ENCODE results near the gene GSN.

Gene GSN

DNA sequence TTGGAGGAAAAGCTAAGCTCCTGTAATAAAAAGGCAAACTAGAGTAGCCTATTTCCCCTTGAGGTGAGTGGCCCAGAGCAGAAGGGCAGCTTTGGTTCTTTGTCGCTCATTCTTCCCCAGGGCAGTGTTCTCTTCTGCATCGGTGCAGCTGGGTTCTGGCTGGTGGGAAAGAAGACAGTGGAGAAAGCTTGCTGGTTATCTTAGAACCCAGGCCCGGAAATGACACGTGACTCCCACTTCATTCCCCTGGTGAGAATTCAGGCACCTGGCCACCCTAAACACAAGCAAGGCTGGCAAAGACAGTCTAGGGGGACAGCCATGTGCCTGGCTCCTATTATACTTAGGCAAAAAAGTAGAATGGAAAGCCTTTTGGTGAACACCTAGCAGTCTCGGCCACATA is 32.5 kb upstream of the GSN start:
- no peak overlapping the region for H3K4me3 ChIP-seq (replicated peaks; ENCODE audit: low read depth, low read length)
- TF ChIP-seq, protein P1, sequence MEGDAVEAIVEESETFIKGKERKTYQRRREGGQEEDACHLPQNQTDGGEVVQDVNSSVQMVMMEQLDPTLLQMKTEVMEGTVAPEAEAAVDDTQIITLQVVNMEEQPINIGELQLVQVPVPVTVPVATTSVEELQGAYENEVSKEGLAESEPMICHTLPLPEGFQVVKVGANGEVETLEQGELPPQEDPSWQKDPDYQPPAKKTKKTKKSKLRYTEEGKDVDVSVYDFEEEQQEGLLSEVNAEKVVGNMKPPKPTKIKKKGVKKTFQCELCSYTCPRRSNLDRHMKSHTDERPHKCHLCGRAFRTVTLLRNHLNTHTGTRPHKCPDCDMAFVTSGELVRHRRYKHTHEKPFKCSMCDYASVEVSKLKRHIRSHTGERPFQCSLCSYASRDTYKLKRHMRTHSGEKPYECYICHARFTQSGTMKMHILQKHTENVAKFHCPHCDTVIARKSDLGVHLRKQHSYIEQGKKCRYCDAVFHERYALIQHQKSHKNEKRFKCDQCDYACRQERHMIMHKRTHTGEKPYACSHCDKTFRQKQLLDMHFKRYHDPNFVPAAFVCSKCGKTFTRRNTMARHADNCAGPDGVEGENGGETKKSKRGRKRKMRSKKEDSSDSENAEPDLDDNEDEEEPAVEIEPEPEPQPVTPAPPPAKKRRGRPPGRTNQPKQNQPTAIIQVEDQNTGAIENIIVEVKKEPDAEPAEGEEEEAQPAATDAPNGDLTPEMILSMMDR (IDR thresholded peaks at IDR 0.05; ENCODE audit: low read length, missing control alignments) = no peak
- no peak for DNase-seq (ENCODE audit: low read depth)

DNA sequence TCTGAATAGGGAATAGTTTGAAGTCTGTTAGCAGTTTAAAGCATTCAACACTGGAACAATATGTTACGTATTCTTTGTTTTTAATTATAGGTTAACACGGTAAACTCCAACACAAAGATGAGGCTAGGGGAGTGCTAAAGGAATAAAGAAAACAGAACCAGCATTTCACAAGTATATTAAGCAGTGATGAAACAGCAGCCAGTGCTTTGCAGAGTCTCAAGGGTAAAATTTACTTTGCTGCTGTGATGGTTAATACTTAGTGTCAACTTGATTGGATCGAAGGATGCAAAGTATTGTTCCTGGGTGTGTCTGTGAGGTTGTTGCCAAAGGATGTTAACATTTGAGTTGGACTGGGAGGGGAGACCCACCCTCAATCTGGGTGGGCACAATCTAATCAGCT is 30.0 kb upstream of the GSN start:
- no peak for DNase-seq (ENCODE audit: low read depth)
- no peak overlapping the region for H3K4me3 ChIP-seq (replicated peaks; ENCODE audit: low read depth, low read length)
- TF ChIP-seq, protein P1 (IDR thresholded peaks at IDR 0.05; ENCODE audit: low read length, missing control alignments) = no peak

DNA sequence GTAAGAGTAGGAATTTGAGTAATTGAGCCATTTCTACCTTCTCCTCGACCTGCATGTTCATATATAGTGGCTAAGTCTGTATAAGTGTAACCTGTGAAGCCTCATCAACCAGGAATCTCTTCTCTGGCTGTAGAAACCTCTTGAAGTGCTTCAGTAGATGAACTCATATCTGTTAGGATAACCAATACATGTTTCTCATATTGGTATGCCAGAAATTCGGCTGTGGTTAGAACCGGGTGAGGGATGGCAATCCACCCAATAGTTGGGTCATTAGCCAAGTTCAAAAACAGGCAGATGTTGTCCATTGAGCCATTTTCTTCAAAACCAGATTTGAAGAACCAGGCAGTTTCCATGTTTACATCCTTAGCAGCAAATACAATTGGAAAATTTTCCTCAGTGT is 28.9 kb upstream of the GSN start:
- no peak for DNase-seq (ENCODE audit: low read depth)
- TF ChIP-seq, protein P1 (IDR thresholded peaks at IDR 0.05; ENCODE audit: low read length, missing control alignments) = no peak
- no peak overlapping the region for H3K4me3 ChIP-seq (replicated peaks; ENCODE audit: low read depth, low read length)

DNA sequence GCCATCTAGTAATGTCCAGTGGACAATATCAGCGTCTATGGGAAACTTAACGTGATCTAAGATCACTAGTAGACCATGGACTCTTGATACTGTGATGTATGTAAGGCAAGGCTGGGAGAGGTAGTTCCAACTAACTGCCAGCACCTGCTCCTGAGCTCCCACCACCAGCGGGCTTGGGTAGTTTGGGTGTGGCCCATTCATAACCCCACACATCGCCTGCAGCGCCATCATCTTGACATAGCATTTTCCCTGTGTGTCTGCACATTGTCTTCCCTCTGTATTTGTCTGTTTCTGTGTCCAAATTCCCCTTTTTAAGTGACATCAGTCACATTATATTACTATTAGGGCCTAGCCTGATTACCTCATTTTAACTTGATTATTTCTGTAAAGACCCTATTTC is 28.1 kb upstream of the GSN start:
- H3K4me3 ChIP-seq (replicated peaks; ENCODE audit: low read depth, low read length) = no peak overlapping the region
- TF ChIP-seq, protein P1 (IDR thresholded peaks at IDR 0.05; ENCODE audit: low read length, missing control alignments) = no peak
- no peak for DNase-seq (ENCODE audit: low read depth)

DNA sequence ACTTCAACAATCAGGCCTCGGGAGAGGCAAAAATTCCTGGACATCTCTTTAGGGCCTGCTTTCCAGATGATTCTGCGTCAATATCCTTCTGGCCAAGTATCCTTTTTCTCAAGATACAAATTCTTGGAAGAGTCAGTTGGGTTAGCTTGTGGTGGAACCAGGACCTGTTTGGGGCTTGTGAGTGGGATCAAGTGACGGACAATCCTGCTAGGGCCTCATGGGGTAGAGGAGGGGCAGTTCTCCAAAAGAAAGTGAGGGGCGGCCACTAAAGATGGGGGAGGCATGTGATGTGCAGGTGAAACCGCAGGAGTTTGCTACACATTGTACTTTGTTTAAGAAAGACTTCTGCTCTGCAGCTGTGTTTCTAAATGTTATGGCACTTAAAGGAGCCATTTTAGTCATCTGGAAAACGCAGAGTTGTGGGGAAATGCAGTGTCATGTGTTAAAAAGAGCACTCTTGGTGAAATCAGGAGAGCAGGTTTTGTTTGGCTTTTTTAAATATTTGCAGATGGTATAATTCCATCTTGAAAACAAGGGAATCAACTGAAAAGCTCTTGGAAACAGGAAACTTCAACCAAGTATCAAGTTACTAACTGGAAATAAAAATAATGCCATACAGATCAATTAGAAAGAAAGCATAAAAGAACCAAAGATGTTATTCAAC is 27.4 kb upstream of the GSN start:
- DNase-seq (ENCODE audit: low read depth) = no peak
- TF ChIP-seq, protein P1 (IDR thresholded peaks at IDR 0.05; ENCODE audit: low read length, missing control alignments) = no peak
- H3K4me3 ChIP-seq (replicated peaks; ENCODE audit: low read depth, low read length) = no peak overlapping the region

DNA sequence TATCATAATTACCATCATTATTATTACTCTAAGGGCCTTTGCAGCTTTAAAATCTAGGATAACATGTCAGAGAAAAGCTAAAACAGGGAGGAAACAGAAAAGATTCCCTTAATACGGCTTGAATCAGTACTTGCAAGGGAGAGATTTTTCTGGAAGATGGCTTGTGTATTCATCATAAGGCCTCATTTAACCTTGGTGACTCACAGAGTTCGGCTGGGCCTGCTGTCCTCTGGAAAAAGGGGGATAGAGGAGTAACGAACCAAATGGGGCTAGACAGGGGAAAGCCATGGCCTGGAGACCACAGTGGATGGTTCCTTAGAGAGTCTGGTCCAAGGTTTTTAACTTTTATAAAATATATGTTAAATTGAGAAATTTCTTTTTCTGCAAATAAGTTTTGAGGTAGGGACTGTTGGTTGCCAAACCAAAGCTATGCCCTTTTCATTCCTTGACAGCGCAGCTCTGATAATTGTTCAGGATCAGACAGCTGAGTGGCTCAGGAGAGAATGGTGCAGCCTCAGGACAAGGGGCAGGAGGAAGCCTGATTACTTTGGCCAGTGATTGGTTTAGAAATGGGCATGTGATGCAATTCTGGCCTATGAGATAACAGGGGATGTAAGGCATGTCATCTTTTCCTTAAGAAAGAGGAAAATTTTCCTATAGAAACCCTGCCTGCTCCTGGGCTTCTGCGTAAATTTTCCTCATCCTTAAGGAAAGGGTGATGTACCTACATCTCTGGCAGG is 25.6 kb upstream of the GSN start:
- no peak overlapping the region for H3K4me3 ChIP-seq (replicated peaks; ENCODE audit: low read depth, low read length)
- peak; percentile 39 for DNase-seq (ENCODE audit: low read depth)
- TF ChIP-seq, protein P1 (IDR thresholded peaks at IDR 0.05; ENCODE audit: low read length, missing control alignments) = no peak

Measured in fibroblast of pulmonary artery (primary cell).